ENCODE results near the gene TADA2A. TPM values are rescaled to one million over a fixed set of nuclear protein-coding genes. Genes with fewer than 3 reads are reported as not detected.

Gene TADA2A
- total and polyA plus RNA-seq, 4 donors = 12.9 to 25.6 (median 18.7) TPM

DNA sequence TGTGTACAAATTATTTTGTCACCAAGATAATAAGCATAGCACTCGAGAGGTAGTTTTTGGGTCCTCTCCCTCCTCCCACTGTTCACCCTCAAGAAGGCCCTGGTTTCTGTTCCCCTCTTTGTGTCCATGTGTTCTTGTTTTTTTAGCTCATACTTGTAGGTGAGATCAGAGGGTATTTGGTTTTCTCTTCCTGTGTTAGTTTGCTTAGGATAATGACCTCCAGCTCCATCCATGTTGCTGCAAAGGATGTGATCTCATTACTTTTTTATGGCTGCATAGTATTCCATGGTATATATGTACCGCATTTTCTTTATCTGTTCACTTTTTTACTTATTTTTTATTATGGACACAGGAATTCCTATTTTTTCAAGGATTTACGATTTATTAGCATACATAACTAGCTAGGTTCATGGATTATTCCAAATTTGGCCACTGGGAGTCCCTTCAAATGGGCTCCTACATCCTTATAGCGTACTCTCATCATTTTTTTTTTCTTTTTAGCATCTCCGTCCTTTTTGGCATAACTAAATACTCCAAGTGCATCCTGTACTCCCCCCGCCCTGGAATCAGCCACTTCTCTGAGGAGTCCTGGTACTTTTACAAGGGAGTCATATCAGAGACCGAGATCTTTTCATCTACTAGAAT is 7.3 kb downstream of the TADA2A start:
- Histone ChIP-seq H3K9me3 (ENCODE audit: control insufficient read depth, low read length) (no peaks in the 10 kb centered on the region), H3K36me3 (ENCODE audit: control insufficient read depth in 1 of 2, insufficient read depth in 2 of 2, low read length in 1 of 2) (no peaks in the 10 kb centered on the region), H3K27me3 (ENCODE audit: control insufficient read depth in 1 of 2, insufficient read depth in 2 of 2, low read length in 1 of 2) (no peaks in the 10 kb centered on the region), H3K27ac (ENCODE audit: low read depth in 1 of 2, low read length in 2 of 2) (no peak overlapping the region), H3K4me3 (ENCODE audit: low read length in 2 of 2) (no peak overlapping the region), H3K4me1 (ENCODE audit: control insufficient read depth in 1 of 2, insufficient read depth in 2 of 2, low read length in 2 of 2) (no peaks in the 10 kb centered on the region)
- DNase-seq = no peak
- 95 to 96% methylated on average over 7 of the region's 7 CpGs for WGBS, 2 donors
- no peak for ATAC-seq (ENCODE audit: low FRiP score)
- intact Hi-C loops (cut with DNase I) = no loop called here

DNA sequence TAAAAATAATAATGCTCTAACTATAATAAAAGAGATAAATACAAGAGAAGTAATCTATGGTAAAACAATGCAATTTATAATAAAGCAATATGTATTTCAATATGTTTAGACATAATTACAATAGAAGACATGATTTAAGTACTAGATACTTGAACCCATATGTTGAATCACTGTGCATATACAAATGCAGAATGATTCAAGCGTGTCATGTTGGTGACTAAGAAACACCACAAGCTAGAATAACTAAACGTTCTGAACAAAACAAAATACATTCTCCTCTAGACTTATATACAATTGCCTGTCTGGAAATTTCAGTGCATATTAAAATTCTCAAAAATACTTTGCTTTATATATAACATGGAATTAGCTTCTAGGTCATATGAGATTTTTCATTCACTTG is 11.2 kb downstream of the TADA2A start:
- DNase-seq (no peak), ATAC-seq (ENCODE audit: low FRiP score) (no peak)
- Histone ChIP-seq H3K4me3 (ENCODE audit: low read length in 2 of 2) (no peak overlapping the region), H3K27ac (ENCODE audit: low read depth in 1 of 2, low read length in 2 of 2) (no peak overlapping the region), H3K9me3 (ENCODE audit: control insufficient read depth, low read length) (no peaks in the 10 kb centered on the region), H3K27me3 (ENCODE audit: control insufficient read depth in 1 of 2, insufficient read depth in 2 of 2, low read length in 1 of 2) (no peaks in the 10 kb centered on the region), H3K36me3 (ENCODE audit: control insufficient read depth in 1 of 2, insufficient read depth in 2 of 2, low read length in 1 of 2) (no peaks in the 10 kb centered on the region), H3K4me1 (ENCODE audit: control insufficient read depth in 1 of 2, insufficient read depth in 2 of 2, low read length in 2 of 2) (no peaks in the 10 kb centered on the region)
- 77 to 84% methylated on average over 2 of the region's 2 CpGs for WGBS, 2 donors
- intact Hi-C loops (cut with DNase I) = no loop called here

DNA sequence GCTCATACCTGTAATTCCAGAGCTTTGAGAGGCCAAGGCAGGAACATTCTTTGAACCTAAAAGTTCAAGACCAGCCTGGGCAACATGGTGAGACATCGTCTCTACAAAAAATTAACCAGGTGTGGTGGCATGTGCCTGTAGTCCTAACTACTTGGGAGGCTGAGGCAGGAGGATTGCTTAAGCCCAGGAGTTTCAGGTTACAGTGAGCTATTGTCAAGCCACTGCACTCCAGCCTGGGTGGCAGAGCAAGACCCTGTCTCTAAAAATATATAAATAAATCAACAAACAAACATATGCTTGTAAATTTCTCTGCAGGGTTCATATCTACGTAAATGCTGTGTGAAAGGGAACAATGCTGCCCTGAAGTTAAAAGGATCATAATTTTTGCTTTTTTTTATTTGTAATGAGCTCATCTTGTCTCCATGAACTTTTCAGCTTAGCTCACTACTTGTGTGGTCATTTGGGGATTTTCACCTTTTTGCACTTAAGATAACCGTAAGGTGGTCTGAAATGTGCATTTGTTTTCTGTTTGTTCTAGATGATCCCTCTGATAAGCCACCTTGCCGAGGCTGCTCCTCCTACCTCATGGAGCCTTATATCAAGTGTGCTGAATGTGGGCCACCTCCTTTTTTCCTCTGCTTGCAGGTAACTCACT is 16.4 kb downstream of the TADA2A start:
- ATAC-seq (ENCODE audit: low FRiP score) (no peak), DNase-seq (no peak)
- Histone ChIP-seq H3K27me3 (ENCODE audit: control insufficient read depth in 1 of 2, insufficient read depth in 2 of 2, low read length in 1 of 2) (no peaks in the 10 kb centered on the region), H3K4me1 (ENCODE audit: control insufficient read depth in 1 of 2, insufficient read depth in 2 of 2, low read length in 2 of 2) (no peaks in the 10 kb centered on the region), H3K9me3 (ENCODE audit: control insufficient read depth, low read length) (no peaks in the 10 kb centered on the region), H3K36me3 (ENCODE audit: control insufficient read depth in 1 of 2, insufficient read depth in 2 of 2, low read length in 1 of 2) (peaks cover 0 to 2% of the 10 kb centered on the region in 2 donors), H3K27ac (ENCODE audit: low read depth in 1 of 2, low read length in 2 of 2) (no peak overlapping the region), H3K4me3 (ENCODE audit: low read length in 2 of 2) (no peak overlapping the region)
- intact Hi-C loops (cut with DNase I) = no loop called here
- WGBS, 2 donors = 66 to 85% methylated on average over 4 of the region's 4 CpGs

DNA sequence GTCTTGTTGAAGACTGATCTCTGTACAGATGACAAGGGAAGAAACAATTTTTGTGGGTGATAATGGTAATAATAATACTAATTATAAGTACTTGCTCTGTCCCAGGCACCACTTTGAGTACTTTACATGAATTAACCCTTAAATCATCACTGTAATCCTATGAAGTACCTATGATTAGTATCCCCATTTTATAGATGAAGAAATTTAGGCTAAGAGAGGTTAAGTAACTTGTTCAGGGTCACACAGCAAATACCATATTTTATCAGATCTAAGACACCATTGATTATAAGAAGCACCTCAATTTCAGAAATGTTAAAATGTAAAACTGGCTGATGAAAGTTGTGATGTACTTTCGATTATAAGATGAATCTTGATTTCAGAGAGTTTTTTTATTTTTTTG is 18.6 kb downstream of the TADA2A start:
- H3K4me3 ChIP-seq (ENCODE audit: low read length in 2 of 2) = no peak overlapping the region
- no peak for DNase-seq
- no peak overlapping the region for H3K27ac ChIP-seq (ENCODE audit: low read depth in 1 of 2, low read length in 2 of 2)
- 92 to 93% methylated on average over 1 of the region's 1 CpG for WGBS, 2 donors
- H3K36me3 ChIP-seq (ENCODE audit: control insufficient read depth in 1 of 2, insufficient read depth in 2 of 2, low read length in 1 of 2) = peaks cover 0 to 2% of the 10 kb centered on the region in 2 donors
- H3K9me3 ChIP-seq (ENCODE audit: control insufficient read depth, low read length) = no peaks in the 10 kb centered on the region
- intact Hi-C loops (cut with DNase I) = no loop called here
- no peaks in the 10 kb centered on the region for H3K4me1 ChIP-seq (ENCODE audit: control insufficient read depth in 1 of 2, insufficient read depth in 2 of 2, low read length in 2 of 2)
- no peak for ATAC-seq (ENCODE audit: low FRiP score)
- no peaks in the 10 kb centered on the region for H3K27me3 ChIP-seq (ENCODE audit: control insufficient read depth in 1 of 2, insufficient read depth in 2 of 2, low read length in 1 of 2)

DNA sequence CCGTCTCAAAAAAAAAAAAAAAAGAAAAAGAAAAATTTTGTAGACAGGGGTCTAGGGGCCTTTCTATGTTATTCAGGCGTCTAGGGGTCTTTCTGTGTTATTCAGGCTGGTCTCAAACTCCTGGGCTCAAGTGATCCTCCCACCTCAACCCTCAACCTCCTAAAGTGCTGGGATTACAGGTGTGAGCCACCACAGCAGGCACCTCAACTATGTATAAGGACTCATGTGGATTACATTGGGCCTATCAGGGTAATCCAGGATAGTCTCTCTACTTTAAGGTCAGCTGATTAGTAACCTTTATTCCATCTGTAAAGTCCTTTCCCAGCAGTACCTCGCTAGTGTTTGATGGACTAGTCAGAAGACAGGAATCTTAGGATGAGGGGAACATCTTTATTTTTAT is 22.4 kb downstream of the TADA2A start:
- Histone ChIP-seq H3K27me3 (ENCODE audit: control insufficient read depth in 1 of 2, insufficient read depth in 2 of 2, low read length in 1 of 2) (no peaks in the 10 kb centered on the region), H3K36me3 (ENCODE audit: control insufficient read depth in 1 of 2, insufficient read depth in 2 of 2, low read length in 1 of 2) (peaks cover 0 to 2% of the 10 kb centered on the region in 2 donors), H3K9me3 (ENCODE audit: control insufficient read depth, low read length) (no peaks in the 10 kb centered on the region), H3K4me1 (ENCODE audit: control insufficient read depth in 1 of 2, insufficient read depth in 2 of 2, low read length in 2 of 2) (no peaks in the 10 kb centered on the region), H3K27ac (ENCODE audit: low read depth in 1 of 2, low read length in 2 of 2) (no peak overlapping the region), H3K4me3 (ENCODE audit: low read length in 2 of 2) (no peak overlapping the region)
- ATAC-seq (ENCODE audit: low FRiP score) (no peak), DNase-seq (no peak)
- intact Hi-C loops (cut with DNase I) = no loop called here
- 97 to 99% methylated on average over 2 to 3 of the region's 3 CpGs for WGBS, 2 donors

DNA sequence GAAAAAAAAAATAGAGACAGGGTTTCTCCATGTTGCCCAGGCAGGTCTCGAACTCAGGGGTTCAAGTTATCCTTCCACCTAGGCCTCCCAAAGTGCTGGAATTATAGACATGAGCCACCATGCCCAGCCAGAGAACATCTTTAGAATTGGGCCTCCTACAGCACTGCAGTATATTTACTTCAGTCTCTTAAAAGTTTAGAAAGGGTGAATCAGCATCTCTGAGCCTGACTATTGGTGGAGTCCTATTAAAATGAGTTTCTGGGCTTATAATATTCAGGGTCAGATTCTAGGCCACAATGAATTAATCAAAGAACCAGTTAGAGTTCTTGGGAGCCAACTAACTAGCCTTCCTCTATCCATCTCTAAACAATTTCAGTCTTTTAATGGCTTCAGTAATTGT is 22.8 kb downstream of the TADA2A start:
- WGBS, 2 donors = 93 to 100% methylated on average over 1 of the region's 1 CpG
- no peaks in the 10 kb centered on the region for H3K9me3 ChIP-seq (ENCODE audit: control insufficient read depth, low read length)
- no peak overlapping the region for H3K27ac ChIP-seq (ENCODE audit: low read depth in 1 of 2, low read length in 2 of 2)
- no peaks in the 10 kb centered on the region for H3K4me1 ChIP-seq (ENCODE audit: control insufficient read depth in 1 of 2, insufficient read depth in 2 of 2, low read length in 2 of 2)
- intact Hi-C loops (cut with DNase I) = no loop called here
- H3K36me3 ChIP-seq (ENCODE audit: control insufficient read depth in 1 of 2, insufficient read depth in 2 of 2, low read length in 1 of 2) = peaks cover 0 to 2% of the 10 kb centered on the region in 2 donors
- ATAC-seq (ENCODE audit: low FRiP score) = no peak
- DNase-seq = no peak
- H3K27me3 ChIP-seq (ENCODE audit: control insufficient read depth in 1 of 2, insufficient read depth in 2 of 2, low read length in 1 of 2) = no peaks in the 10 kb centered on the region
- H3K4me3 ChIP-seq (ENCODE audit: low read length in 2 of 2) = no peak overlapping the region

DNA sequence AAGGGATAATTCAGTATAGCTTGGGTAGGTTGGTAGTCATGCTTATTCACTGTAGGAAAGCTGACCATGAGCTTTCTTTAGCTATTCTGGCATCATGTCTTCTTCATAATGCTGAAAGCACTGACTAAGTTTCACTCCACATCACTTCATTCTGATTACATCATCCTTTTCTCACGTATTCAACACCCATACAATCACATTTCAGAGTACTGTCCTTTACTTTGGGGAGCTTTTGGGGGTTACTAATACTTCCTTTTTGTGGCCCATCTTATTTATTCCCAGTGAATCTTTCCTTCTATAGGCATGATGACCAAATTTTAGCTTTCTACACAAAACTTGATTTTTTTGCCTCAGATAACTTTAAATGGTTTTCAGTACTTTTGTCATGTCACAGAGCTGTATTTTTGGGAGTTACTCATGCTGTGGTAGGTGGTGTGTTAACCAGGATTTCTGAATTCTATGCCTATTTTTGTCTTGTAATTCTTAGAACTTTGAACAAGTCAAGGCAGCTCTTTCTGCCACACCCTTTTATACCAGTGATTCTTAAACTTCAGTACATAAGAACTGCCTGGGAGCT is 23.5 kb downstream of the TADA2A start:
- intact Hi-C loops (cut with DNase I) = no loop called here
- H3K4me3 ChIP-seq (ENCODE audit: low read length in 2 of 2) = no peak overlapping the region
- WGBS, 2 donors = 5 to 9% methylated on average over 1 of the region's 1 CpG
- H3K36me3 ChIP-seq (ENCODE audit: control insufficient read depth in 1 of 2, insufficient read depth in 2 of 2, low read length in 1 of 2) = peaks cover 0 to 2% of the 10 kb centered on the region in 2 donors
- H3K9me3 ChIP-seq (ENCODE audit: control insufficient read depth, low read length) = no peaks in the 10 kb centered on the region
- H3K4me1 ChIP-seq (ENCODE audit: control insufficient read depth in 1 of 2, insufficient read depth in 2 of 2, low read length in 2 of 2) = no peaks in the 10 kb centered on the region
- H3K27ac ChIP-seq (ENCODE audit: low read depth in 1 of 2, low read length in 2 of 2) = peak overlapping the region in 1 of 2 donors; percentile 57
- no peaks in the 10 kb centered on the region for H3K27me3 ChIP-seq (ENCODE audit: control insufficient read depth in 1 of 2, insufficient read depth in 2 of 2, low read length in 1 of 2)
- DNase-seq = no peak
- no peak for ATAC-seq (ENCODE audit: low FRiP score)

DNA sequence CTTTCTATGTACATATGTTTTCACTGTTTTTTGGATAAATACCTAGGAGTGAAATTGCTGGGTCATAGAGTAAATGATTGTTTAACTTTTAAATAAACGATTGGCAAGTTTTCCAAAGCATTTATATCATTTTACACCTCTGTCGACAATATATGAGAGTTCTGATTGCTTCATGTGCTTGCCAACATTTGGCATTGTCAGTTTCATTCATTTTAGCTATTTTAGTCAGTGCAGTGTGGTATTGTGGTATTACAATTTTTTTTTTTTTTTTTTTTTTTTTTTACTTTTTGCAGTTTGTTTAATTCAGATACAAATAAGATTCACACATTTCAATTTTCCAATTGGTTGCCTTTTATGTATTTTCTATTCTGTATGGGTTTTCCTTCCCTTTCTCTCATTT is 26.0 kb downstream of the TADA2A start:
- no peaks in the 10 kb centered on the region for H3K27me3 ChIP-seq (ENCODE audit: control insufficient read depth in 1 of 2, insufficient read depth in 2 of 2, low read length in 1 of 2)
- intact Hi-C loops (cut with DNase I) = no loop called here
- no peaks in the 10 kb centered on the region for H3K36me3 ChIP-seq (ENCODE audit: control insufficient read depth in 1 of 2, insufficient read depth in 2 of 2, low read length in 1 of 2)
- no peak overlapping the region for H3K27ac ChIP-seq (ENCODE audit: low read depth in 1 of 2, low read length in 2 of 2)
- no peaks in the 10 kb centered on the region for H3K9me3 ChIP-seq (ENCODE audit: control insufficient read depth, low read length)
- WGBS, 2 donors = 93 to 96% methylated on average over 2 of the region's 2 CpGs
- DNase-seq (no peak), ATAC-seq (ENCODE audit: low FRiP score) (no peak)
- no peak overlapping the region for H3K4me3 ChIP-seq (ENCODE audit: low read length in 2 of 2)
- H3K4me1 ChIP-seq (ENCODE audit: control insufficient read depth in 1 of 2, insufficient read depth in 2 of 2, low read length in 2 of 2) = no peaks in the 10 kb centered on the region

DNA sequence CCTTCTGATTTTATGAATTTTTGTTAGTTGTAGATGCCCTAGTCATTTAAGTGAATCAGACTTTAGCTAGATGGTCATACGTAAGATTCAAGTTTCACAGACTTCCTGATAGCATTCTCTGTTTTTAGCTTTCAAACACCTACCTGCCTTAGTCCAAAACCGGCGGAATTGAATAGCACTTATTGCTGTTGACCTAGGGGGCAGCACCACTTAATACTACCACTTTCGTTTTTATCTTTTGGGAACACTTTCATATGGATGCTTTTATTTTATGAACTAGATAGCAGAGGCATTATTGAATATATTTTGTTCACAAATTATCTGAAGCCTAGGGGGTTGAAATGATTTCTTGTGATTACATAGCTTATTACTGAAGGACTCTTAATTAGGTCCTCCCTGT is 31.5 kb downstream of the TADA2A start:
- intact Hi-C loops (cut with DNase I) = no loop called here
- DNase-seq (no peak), ATAC-seq (ENCODE audit: low FRiP score) (no peak)
- Histone ChIP-seq H3K27ac (ENCODE audit: low read depth in 1 of 2, low read length in 2 of 2) (no peak overlapping the region), H3K27me3 (ENCODE audit: control insufficient read depth in 1 of 2, insufficient read depth in 2 of 2, low read length in 1 of 2) (no peaks in the 10 kb centered on the region), H3K9me3 (ENCODE audit: control insufficient read depth, low read length) (no peaks in the 10 kb centered on the region), H3K36me3 (ENCODE audit: control insufficient read depth in 1 of 2, insufficient read depth in 2 of 2, low read length in 1 of 2) (peaks cover 2 to 4% of the 10 kb centered on the region in 2 donors), H3K4me1 (ENCODE audit: control insufficient read depth in 1 of 2, insufficient read depth in 2 of 2, low read length in 2 of 2) (no peaks in the 10 kb centered on the region), H3K4me3 (ENCODE audit: low read length in 2 of 2) (no peak overlapping the region)
- WGBS, 2 donors = 78 to 79% methylated on average over 4 of the region's 4 CpGs
